A549 (cell line): ENCODE measurements around the gene UTY. TPM values are rescaled to one million over a fixed set of nuclear protein-coding genes. Genes with fewer than 3 reads are reported as not detected.

Source experiments
- ATAC-seq, 2 experiments: fragments of 200-7000 bp in 1 of 2; fragments of >200 bp in 1 of 2; cut with Nextera tagmentation in 1 of 2; cut with Tn5 transposase in 1 of 2; 3 replicates each; pipeline versions ENCODE4 v1.8.0 to v1.9.1; 2018 to 2020; ENCODE audit warnings: mild to moderate bottlenecking in 1 of 2, moderate library complexity in 1 of 2
- CTCF ChIA-PET: fragments of 300-600 bp; sonication (Branson Sonifier 250); formaldehyde crosslinking; extraction: SDS; loops from one replicate; lab custom pipeline; 2021; ENCODE audit warnings: antibody characterized with exemption, inconsistent platforms; lab: Yijun Ruan, JAX
- POLR2A ChIA-PET: fragments of 350-600 bp; formaldehyde crosslinking; extraction: SDS; loops from one replicate; lab custom pipeline; 2021; ENCODE audit warnings: antibody characterized with exemption, inconsistent platforms; lab: Yijun Ruan, JAX
- DNase-seq, 2 experiments: peaks; one replicate each; pipeline versions ENCODE4 v3.0.0 to v3.0.0-alpha.2; 2011 to 2016; ENCODE audit warnings: low read depth in 1 of 2, low spot score in 1 of 2
- FAIRE-seq: peaks from 2 replicates; lab custom pipeline; 2011; peaks lifted over from hg19 to GRCh38; lab: Jason Lieb, UNC
- H3K27ac ChIP-seq, 2 experiments: fragments of >200 bp; sonication (Bioruptor Twin); formaldehyde crosslinking; 3 replicates each; pipeline ENCODE4 v1.5.1; 2016 to 2017
- H3K4me1 ChIP-seq: fragments of >200 bp; sonication (Bioruptor Twin); formaldehyde crosslinking; 3 replicates; pipeline ENCODE4 v1.6.1; 2016
- H3K4me2 ChIP-seq: fragments of >200 bp; sonication (Bioruptor Twin); formaldehyde crosslinking; 3 replicates; pipeline ENCODE4 v1.6.1; 2016
- H3K4me3 ChIP-seq: fragments of >200 bp; sonication (Bioruptor Twin); formaldehyde crosslinking; 3 replicates; pipeline ENCODE4 v1.5.1; 2016
- H3K9me3 ChIP-seq: fragments of >200 bp; sonication (Bioruptor Twin); formaldehyde crosslinking; 3 replicates; pipeline ENCODE4 v1.6.1; 2016
- CBX2 ChIP-seq: fragments of 200-600 bp; sonication (generic); IDR thresholded peaks from 2 replicates; pipeline ENCODE4 v1.6.1; 2016; ENCODE audit warnings: low read depth, mild to moderate bottlenecking, borderline replicate concordance
- CBX8 ChIP-seq: fragments of 200-600 bp; sonication (generic); IDR thresholded peaks from 2 replicates; pipeline ENCODE4 v1.6.1; 2016
- CEBPB ChIP-seq, 2 experiments: fragments of >200 bp in 1 of 2; sonication (Bioruptor Twin) in 1 of 2; formaldehyde crosslinking in 1 of 2; IDR thresholded peaks; 2 replicates each; pipeline ENCODE4 v1.6.1; 2012 to 2016
- CHD2 ChIP-seq: fragments of 150-350 bp; IDR thresholded peaks from 2 replicates; pipeline ENCODE4 v1.6.1; 2014; ENCODE audit warnings: low read length; ENCODE audit not compliant: partially characterized antibody
- EP300 ChIP-seq, 2 experiments: fragments of >200 bp; sonication (Bioruptor Twin); formaldehyde crosslinking; IDR thresholded peaks; 2 replicates in 1 of 2; 3 replicates in 1 of 2; pipeline ENCODE4 v1.6.1; 2016 to 2017
- FOSB ChIP-seq: fragments of 250-450 bp; sonication (Bioruptor Pico); IDR thresholded peaks from 2 replicates; pipeline ENCODE4 v1.5.0; 2020; ENCODE audit warnings: mild to moderate bottlenecking, moderate library complexity
- HEYL ChIP-seq: fragments of 250-450 bp; sonication (Bioruptor Pico); IDR thresholded peaks from 2 replicates; pipeline ENCODE4 v1.8.0; 2021; ENCODE audit warnings: mild to moderate bottlenecking, moderate library complexity
- HOXB13 ChIP-seq: fragments of 250-450 bp; sonication (Bioruptor Pico); IDR thresholded peaks from 2 replicates; pipeline ENCODE4 v1.5.0; 2020; ENCODE audit warnings: low read depth, mild to moderate bottlenecking, moderate library complexity
- JUN ChIP-seq, 2 experiments: fragments of >200 bp; sonication (Bioruptor Twin); formaldehyde crosslinking; IDR thresholded peaks; 2 replicates in 1 of 2; 3 replicates in 1 of 2; pipeline ENCODE4 v1.6.1; 2016 to 2017
- KDM5A ChIP-seq: fragments of 200-600 bp; sonication (generic); IDR thresholded peaks from 2 replicates; pipeline ENCODE4 v1.6.1; 2016; ENCODE audit warnings: antibody characterized with exemption, mild to moderate bottlenecking
- MAFK ChIP-seq: fragments of 450-650 bp; IDR thresholded peaks from 2 replicates; pipeline ENCODE4 v1.6.1; 2014; ENCODE audit not compliant: partially characterized antibody
- MAZ ChIP-seq: fragments of 150-350 bp; IDR thresholded peaks from 2 replicates; pipeline ENCODE4 v1.6.1; 2014; ENCODE audit warnings: antibody characterized with exemption, low read depth, low read length, borderline replicate concordance
- NFE2L2 ChIP-seq: fragments of 150-350 bp; conservative IDR thresholded peaks from 2 replicates; pipeline ENCODE4 v1.6.1; 2014; ENCODE audit warnings: low read length
- PHF8 ChIP-seq: fragments of 200-600 bp; sonication (generic); IDR thresholded peaks from 2 replicates; pipeline ENCODE4 v1.6.1; 2016; ENCODE audit warnings: low read depth, mild to moderate bottlenecking, antibody characterized with exemption, moderate library complexity, borderline replicate concordance
- POLR2A ChIP-seq: IDR thresholded peaks from 2 replicates; pipeline ENCODE4 v1.6.1; 2012; ENCODE audit warnings: mild to moderate bottlenecking, low read length
- RAD21 ChIP-seq, 2 experiments: fragments of >200 bp in 1 of 2; sonication (Bioruptor Twin) in 1 of 2; formaldehyde crosslinking in 1 of 2; IDR thresholded peaks in 1 of 2; conservative IDR thresholded peaks in 1 of 2; 2 replicates in 1 of 2; 3 replicates in 1 of 2; pipeline ENCODE4 v1.6.1; 2012 to 2018; ENCODE audit warnings: inconsistent platforms in 1 of 2
- RARB ChIP-seq: fragments of 250-450 bp; sonication (Bioruptor Pico); IDR thresholded peaks from 2 replicates; pipeline ENCODE4 v1.8.0; 2021; ENCODE audit warnings: mild to moderate bottlenecking, moderate library complexity
- RCOR1 ChIP-seq: fragments of 150-350 bp; IDR thresholded peaks from 2 replicates; pipeline ENCODE4 v1.6.1; 2014; ENCODE audit warnings: antibody characterized with exemption, low read length, low read depth
- RNF2 ChIP-seq: fragments of 200-600 bp; sonication (generic); IDR thresholded peaks from 2 replicates; pipeline ENCODE4 v1.6.1; 2016; ENCODE audit warnings: low read depth, mild to moderate bottlenecking, antibody characterized with exemption, moderate library complexity, borderline replicate concordance
- SMC3 ChIP-seq: fragments of >200 bp; sonication (Bioruptor Twin); formaldehyde crosslinking; IDR thresholded peaks from 3 replicates; pipeline ENCODE4 v1.6.1; 2018; ENCODE audit warnings: inconsistent platforms
- SREBF2 ChIP-seq: fragments of 450-650 bp; IDR thresholded peaks from 2 replicates; pipeline ENCODE4 v1.6.1; 2014; ENCODE audit warnings: mild to moderate bottlenecking, moderate library complexity
- TFCP2L1 ChIP-seq: fragments of 250-450 bp; sonication (Bioruptor Pico); IDR thresholded peaks from 2 replicates; pipeline ENCODE4 v1.5.0; 2021; ENCODE audit warnings: mild to moderate bottlenecking
- TP53 ChIP-seq: fragments of 250-450 bp; sonication (Bioruptor Pico); IDR thresholded peaks from 2 replicates; pipeline ENCODE4 v1.5.0; 2021; ENCODE audit warnings: mild to moderate bottlenecking, moderate library complexity
- ZC3H11A ChIP-seq: fragments of 450-650 bp; IDR thresholded peaks from 2 replicates; pipeline ENCODE4 v1.6.1; 2014; ENCODE audit warnings: antibody characterized with exemption, mild to moderate bottlenecking
- WGBS: methylation state at CpG from one replicate; pipeline ENCODE4 v1.1.6; 2017; ENCODE audit errors: missing lambda C conversion rate; 5-methylcytosine and 5-hydroxymethylcytosine counted together
- polyA plus RNA-seq, 4 experiments: library from polyadenylated mRNA; depleted of rRNA in 3 of 4; stranded (reverse); fragments of >200 nt; fragmentation: RNase III in 1 of 4; extraction: RNeasy Plus Mini Kit Qiagen cat#74134 plus additional on column Dnase treatment in 1 of 4; gene quantifications; 2 replicates in 3 of 4; 3 replicates in 1 of 4; pipeline ENCODE4 v1.2.3, GENCODE V29; 2011 to 2017
- TF ChIP-seq, protein P1 (sequence below): IDR thresholded peaks from 2 replicates; pipeline ENCODE4 v1.6.1; 2012
- TF ChIP-seq, protein P2 (sequence below): fragments of >200 bp; sonication (Bioruptor Twin); formaldehyde crosslinking; IDR thresholded peaks from 3 replicates; pipeline ENCODE4 v1.5.1; 2016

The UTY gene
- polyA plus RNA-seq, 2 of the 4 experiments (the other 2 are of a cell fraction) = 2.9 to 12.5 TPM

DNA sequence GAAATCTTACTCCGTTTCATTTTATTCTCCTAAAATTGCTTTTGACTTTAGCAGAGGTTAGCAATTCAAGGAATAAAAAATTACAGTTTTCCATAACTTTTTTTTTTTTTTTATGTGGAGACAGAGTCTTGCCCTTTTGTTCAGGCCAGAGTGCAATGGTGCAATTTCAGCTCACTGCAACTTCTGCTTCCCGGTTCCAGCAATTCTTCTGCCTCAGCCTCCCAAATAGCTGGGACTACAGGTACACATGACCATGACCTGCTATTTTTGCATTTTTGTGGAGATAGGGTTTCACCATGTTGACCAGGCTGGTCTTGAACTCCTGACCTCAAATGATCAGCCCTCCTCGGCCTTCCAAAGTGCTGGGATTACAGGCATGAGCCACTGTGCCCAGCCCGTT lies 179.0 kb downstream of the UTY start:
- 92% methylated on average over 4 of the region's 4 CpGs for WGBS

DNA sequence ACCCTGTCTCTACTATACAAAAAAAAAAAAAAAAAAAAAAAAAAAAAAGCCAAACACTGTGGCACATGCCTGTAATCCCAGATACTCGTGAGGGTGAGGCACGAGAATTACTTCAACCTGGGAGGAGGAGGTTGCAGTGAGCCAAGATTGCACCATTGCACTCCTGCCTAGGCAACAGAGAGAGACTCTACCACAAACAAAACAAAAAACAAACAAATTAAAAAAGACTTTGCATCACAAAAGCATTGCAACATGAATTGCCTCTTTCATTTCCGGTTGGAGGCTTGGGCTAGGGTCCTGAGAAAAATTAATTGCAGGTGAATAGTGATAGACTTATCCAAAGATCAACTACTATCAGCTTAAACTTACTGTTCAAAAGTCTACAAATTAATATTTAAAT lies 180.4 kb downstream of the UTY start:
- Histone ChIP-seq H3K4me1 (no peaks in the 10 kb centered on the region), H3K9me3 (no peaks in the 10 kb centered on the region), H3K27ac (no peak overlapping the region), H3K4me2 (no peak overlapping the region), H3K4me3 (no peak overlapping the region)
- DNase-seq = peak in 1 of 2 experiments; percentile 5
- ChIA-PET POLR2A (no interaction called here), CTCF (no interaction called here)
- 84% methylated on average over 3 of the region's 3 CpGs for WGBS
- TF ChIP-seq PHF8 (no peak), TFCP2L1 (CRISPR knock-in tag) (no peak), CBX8 (no peak), RCOR1 (no peak), MAFK (no peak), JUN (IDR thresholded peaks at IDR 0.05) (no peak), CHD2 (no peak), FOSB (CRISPR knock-in tag) (no peak), SMC3 (no peak), MAZ (no peak)
- TF ChIP-seq, protein P1, sequence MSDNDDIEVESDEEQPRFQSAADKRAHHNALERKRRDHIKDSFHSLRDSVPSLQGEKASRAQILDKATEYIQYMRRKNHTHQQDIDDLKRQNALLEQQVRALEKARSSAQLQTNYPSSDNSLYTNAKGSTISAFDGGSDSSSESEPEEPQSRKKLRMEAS = no peak
- no peak for ATAC-seq
- FAIRE-seq = no peak

More for the DNA sequence above, 179.0 kb downstream of the UTY start:
- Histone ChIP-seq H3K4me1 (no peaks in the 10 kb centered on the region), H3K4me2 (no peak overlapping the region), H3K27ac (no peak overlapping the region), H3K4me3 (no peak overlapping the region), H3K9me3 (no peaks in the 10 kb centered on the region)
- DNase-seq = no peak
- no peak for FAIRE-seq
- TF ChIP-seq SMC3 (no peak), KDM5A (no peak), CEBPB (IDR thresholded peaks at IDR 0.05) (no peak), TFCP2L1 (CRISPR knock-in tag) (no peak), TP53 (no peak), MAZ (no peak), EP300 (IDR thresholded peaks at IDR 0.05) (no peak), SREBF2 (no peak), FOSB (CRISPR knock-in tag) (no peak), RNF2 (no peak), MAFK (no peak), RARB (CRISPR knock-in tag) (no peak), NFE2L2 (no peak), RAD21 (conservative IDR thresholded peaks at IDR 0.05 in 1 of 2, IDR thresholded peaks at IDR 0.05 in 1 of 2) (no peak), HOXB13 (CRISPR knock-in tag) (no peak), CBX2 (no peak), POLR2A (no peak), ZC3H11A (no peak), HEYL (no peak)
- TF ChIP-seq, protein P2, sequence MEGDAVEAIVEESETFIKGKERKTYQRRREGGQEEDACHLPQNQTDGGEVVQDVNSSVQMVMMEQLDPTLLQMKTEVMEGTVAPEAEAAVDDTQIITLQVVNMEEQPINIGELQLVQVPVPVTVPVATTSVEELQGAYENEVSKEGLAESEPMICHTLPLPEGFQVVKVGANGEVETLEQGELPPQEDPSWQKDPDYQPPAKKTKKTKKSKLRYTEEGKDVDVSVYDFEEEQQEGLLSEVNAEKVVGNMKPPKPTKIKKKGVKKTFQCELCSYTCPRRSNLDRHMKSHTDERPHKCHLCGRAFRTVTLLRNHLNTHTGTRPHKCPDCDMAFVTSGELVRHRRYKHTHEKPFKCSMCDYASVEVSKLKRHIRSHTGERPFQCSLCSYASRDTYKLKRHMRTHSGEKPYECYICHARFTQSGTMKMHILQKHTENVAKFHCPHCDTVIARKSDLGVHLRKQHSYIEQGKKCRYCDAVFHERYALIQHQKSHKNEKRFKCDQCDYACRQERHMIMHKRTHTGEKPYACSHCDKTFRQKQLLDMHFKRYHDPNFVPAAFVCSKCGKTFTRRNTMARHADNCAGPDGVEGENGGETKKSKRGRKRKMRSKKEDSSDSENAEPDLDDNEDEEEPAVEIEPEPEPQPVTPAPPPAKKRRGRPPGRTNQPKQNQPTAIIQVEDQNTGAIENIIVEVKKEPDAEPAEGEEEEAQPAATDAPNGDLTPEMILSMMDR = no peak
- ATAC-seq = no peak
- POLR2A ChIA-PET = no interaction called here
- CTCF ChIA-PET = no interaction called here
